ENCODE results near the gene NBPF3.

GRCh38 chr1:21492356-21492625, 52.4 kb downstream of the NBPF3 start:
- TF ChIP-seq, protein P1, sequence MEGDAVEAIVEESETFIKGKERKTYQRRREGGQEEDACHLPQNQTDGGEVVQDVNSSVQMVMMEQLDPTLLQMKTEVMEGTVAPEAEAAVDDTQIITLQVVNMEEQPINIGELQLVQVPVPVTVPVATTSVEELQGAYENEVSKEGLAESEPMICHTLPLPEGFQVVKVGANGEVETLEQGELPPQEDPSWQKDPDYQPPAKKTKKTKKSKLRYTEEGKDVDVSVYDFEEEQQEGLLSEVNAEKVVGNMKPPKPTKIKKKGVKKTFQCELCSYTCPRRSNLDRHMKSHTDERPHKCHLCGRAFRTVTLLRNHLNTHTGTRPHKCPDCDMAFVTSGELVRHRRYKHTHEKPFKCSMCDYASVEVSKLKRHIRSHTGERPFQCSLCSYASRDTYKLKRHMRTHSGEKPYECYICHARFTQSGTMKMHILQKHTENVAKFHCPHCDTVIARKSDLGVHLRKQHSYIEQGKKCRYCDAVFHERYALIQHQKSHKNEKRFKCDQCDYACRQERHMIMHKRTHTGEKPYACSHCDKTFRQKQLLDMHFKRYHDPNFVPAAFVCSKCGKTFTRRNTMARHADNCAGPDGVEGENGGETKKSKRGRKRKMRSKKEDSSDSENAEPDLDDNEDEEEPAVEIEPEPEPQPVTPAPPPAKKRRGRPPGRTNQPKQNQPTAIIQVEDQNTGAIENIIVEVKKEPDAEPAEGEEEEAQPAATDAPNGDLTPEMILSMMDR (IDR thresholded peaks at IDR 0.05) = no peak
- no peak for TF ChIP-seq POLR2A (IDR thresholded peaks at IDR 0.05)
